ENCODE measurements around the gene AKR1D1. TPM values are rescaled to one million over a fixed set of nuclear protein-coding genes. Genes with fewer than 3 reads are reported as not detected.

The AKR1D1 gene
- total RNA-seq, 1 experiment from 2014 or later = not detected

DNA sequence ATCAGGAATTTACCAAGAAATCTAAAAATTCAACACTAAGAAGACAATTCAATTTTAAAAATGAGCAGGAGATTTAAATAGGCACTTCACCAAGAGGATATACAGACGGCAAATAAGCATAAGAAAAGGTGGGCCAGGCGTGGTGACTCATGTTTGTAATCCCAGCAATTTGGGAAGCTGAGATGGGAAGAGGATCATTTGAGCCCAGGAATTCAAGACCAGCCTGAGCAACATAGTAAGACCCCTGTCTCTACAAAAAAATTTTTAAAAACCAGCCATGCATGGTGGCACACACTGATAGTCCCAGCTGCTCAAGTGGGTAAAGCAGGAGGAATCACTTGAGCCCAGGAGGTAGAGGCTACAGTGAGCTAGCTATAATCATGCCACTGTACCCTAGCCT is 3.5 kb upstream of the AKR1D1 start:
- POLR2A ChIA-PET (ENCODE audit: unreplicated experiment) = no interaction called here
- CTCF ChIA-PET = no interaction called here

DNA sequence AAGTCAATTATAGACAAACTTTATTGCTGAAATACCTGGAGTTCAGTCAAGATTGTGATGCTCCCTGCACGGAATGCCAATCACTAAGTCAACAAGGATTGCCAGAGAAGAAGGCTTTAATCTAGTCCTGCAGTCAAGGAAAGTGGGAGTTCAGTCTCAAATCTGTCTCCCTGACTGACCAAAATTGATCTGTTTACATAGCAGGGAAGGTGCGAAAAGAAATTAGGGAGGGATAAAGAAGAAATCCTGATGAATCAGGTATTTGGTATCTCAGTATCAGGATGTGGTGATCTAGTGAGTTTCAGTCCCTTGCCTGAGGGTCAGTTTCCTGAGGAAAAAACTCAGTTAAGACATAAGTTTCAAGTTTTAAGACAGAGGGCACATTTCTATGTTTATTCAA is 2.1 kb upstream of the AKR1D1 start:
- intact Hi-C loops (cut with micrococcal nuclease; ENCODE audit: unreplicated experiment) = loop anchor here (10.0 kb wide), 1 partner anchor 169 kb away; no protein-coding TSS in a partner anchor
- H3K27me3 ChIP-seq (ENCODE audit: insufficient read depth, low read depth) = no peaks in the 10 kb centered on the region
- no peaks in the 10 kb centered on the region for H3K9me2 ChIP-seq (ENCODE audit: insufficient read depth)
- H2AFZ ChIP-seq = no peak overlapping the region
- H4K20me1 ChIP-seq (ENCODE audit: insufficient read depth) = no peaks in the 10 kb centered on the region
- peak overlapping the region; percentile 99 for H3K27ac ChIP-seq
- BruUV-seq (replicated peaks) = no TSS peak
- H3K9me3 ChIP-seq (ENCODE audit: insufficient read depth, low read depth) = peaks cover 18% of the 10 kb centered on the region; the same call in 1 of the 2 replicates
- peaks cover 66% of the 10 kb centered on the region for H3K4me1 ChIP-seq (replicated peaks; ENCODE audit: insufficient read depth)
- ChIA-PET POLR2A (ENCODE audit: unreplicated experiment) (no interaction called here), CTCF (no interaction called here)
- DNase-seq = peak in 1 of 2 experiments; percentile 98
- no peaks in the 10 kb centered on the region for H3K79me2 ChIP-seq (ENCODE audit: low read depth)
- no peak for TF ChIP-seq EZH2 (IDR thresholded peaks at IDR 0.05; ENCODE audit: low read depth)
- TF ChIP-seq, protein P1, sequence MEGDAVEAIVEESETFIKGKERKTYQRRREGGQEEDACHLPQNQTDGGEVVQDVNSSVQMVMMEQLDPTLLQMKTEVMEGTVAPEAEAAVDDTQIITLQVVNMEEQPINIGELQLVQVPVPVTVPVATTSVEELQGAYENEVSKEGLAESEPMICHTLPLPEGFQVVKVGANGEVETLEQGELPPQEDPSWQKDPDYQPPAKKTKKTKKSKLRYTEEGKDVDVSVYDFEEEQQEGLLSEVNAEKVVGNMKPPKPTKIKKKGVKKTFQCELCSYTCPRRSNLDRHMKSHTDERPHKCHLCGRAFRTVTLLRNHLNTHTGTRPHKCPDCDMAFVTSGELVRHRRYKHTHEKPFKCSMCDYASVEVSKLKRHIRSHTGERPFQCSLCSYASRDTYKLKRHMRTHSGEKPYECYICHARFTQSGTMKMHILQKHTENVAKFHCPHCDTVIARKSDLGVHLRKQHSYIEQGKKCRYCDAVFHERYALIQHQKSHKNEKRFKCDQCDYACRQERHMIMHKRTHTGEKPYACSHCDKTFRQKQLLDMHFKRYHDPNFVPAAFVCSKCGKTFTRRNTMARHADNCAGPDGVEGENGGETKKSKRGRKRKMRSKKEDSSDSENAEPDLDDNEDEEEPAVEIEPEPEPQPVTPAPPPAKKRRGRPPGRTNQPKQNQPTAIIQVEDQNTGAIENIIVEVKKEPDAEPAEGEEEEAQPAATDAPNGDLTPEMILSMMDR (conservative IDR thresholded peaks at IDR 0.05) = no peak
- peak overlapping the region; percentile 63 for H3K4me2 ChIP-seq
- H3K36me3 ChIP-seq (ENCODE audit: low read depth) = no peaks in the 10 kb centered on the region
- no peak overlapping the region for H3K4me3 ChIP-seq
- H3F3A ChIP-seq (ENCODE audit: insufficient read depth, low read depth) = peaks cover 44% of the 10 kb centered on the region

More for the DNA sequence above, 3.5 kb upstream of the AKR1D1 start:
- H3K4me1 ChIP-seq (replicated peaks; ENCODE audit: insufficient read depth) = peaks cover 54% of the 10 kb centered on the region
- H3K36me3 ChIP-seq (ENCODE audit: low read depth) = no peaks in the 10 kb centered on the region
- H4K20me1 ChIP-seq (ENCODE audit: insufficient read depth) = no peaks in the 10 kb centered on the region
- no peaks in the 10 kb centered on the region for H3K27me3 ChIP-seq (ENCODE audit: insufficient read depth, low read depth)
- no peaks in the 10 kb centered on the region for H3K79me2 ChIP-seq (ENCODE audit: low read depth)
- no peak for DNase-seq
- no peak overlapping the region for H3K4me3 ChIP-seq
- peak overlapping the region; percentile 99 for H3K27ac ChIP-seq
- no peaks in the 10 kb centered on the region for H3K9me2 ChIP-seq (ENCODE audit: insufficient read depth)
- H3K4me2 ChIP-seq = no peak overlapping the region
- H3F3A ChIP-seq (ENCODE audit: insufficient read depth, low read depth) = peaks cover 36% of the 10 kb centered on the region
- no peak overlapping the region for H2AFZ ChIP-seq
- BruUV-seq (replicated peaks) = no TSS peak
- intact Hi-C loops (cut with micrococcal nuclease; ENCODE audit: unreplicated experiment) = loop anchor here (10.0 kb wide), 1 partner anchor 168 kb away; no protein-coding TSS in a partner anchor
- H3K9me3 ChIP-seq (ENCODE audit: insufficient read depth, low read depth) = peaks cover 22% of the 10 kb centered on the region
- TF ChIP-seq EZH2 (IDR thresholded peaks at IDR 0.05; ENCODE audit: low read depth) = no peak
- TF ChIP-seq, protein P1 (conservative IDR thresholded peaks at IDR 0.05) = no peak

DNA sequence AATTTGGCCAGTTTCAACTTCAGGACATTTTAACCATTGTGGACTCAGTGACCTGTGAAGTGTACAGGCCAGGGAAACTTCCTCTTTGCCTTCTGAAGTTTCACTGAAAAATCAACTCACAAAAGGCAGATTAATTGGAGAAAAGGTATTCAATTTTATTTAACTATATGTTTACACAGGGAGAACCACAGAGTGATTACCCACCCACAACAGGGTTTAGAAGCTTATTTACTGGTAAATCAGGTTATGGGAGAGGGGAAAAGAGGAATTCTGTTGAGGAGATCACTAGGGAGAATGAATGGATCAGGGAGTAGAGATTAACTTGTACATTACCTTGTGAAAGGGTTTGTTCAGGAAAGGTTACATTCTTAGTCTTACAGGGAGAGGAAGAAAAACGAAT is 1.7 kb upstream of the AKR1D1 start:
- intact Hi-C loops (cut with micrococcal nuclease; ENCODE audit: unreplicated experiment) = loop anchor here (10.0 kb wide), 1 partner anchor 170 kb away; no protein-coding TSS in a partner anchor
- CTCF ChIA-PET = no interaction called here
- H3K27me3 ChIP-seq (ENCODE audit: insufficient read depth, low read depth) = no peaks in the 10 kb centered on the region
- peak overlapping the region; percentile 63 for H3K4me2 ChIP-seq
- DNase-seq = peak in 1 of 2 experiments; percentile 96
- H3K79me2 ChIP-seq (ENCODE audit: low read depth) = no peaks in the 10 kb centered on the region
- no peaks in the 10 kb centered on the region for H4K20me1 ChIP-seq (ENCODE audit: insufficient read depth)
- H3K4me1 ChIP-seq (replicated peaks; ENCODE audit: insufficient read depth) = peaks cover 66% of the 10 kb centered on the region
- H2AFZ ChIP-seq = no peak overlapping the region
- peak overlapping the region; percentile 2; the same call in 1 of the 2 replicates for H3K4me3 ChIP-seq
- H3K27ac ChIP-seq = peak overlapping the region; percentile 99
- H3K36me3 ChIP-seq (ENCODE audit: low read depth) = no peaks in the 10 kb centered on the region
- H3K9me3 ChIP-seq (ENCODE audit: insufficient read depth, low read depth) = peaks cover 18% of the 10 kb centered on the region; the same call in 1 of the 2 replicates
- POLR2A ChIA-PET (ENCODE audit: unreplicated experiment) = no interaction called here
- no TSS peak for BruUV-seq (replicated peaks)
- peaks cover 44% of the 10 kb centered on the region for H3F3A ChIP-seq (ENCODE audit: insufficient read depth, low read depth)
- H3K9me2 ChIP-seq (ENCODE audit: insufficient read depth) = no peaks in the 10 kb centered on the region
- TF ChIP-seq EZH2 (IDR thresholded peaks at IDR 0.05; ENCODE audit: low read depth) = no peak
- TF ChIP-seq, protein P1 (conservative IDR thresholded peaks at IDR 0.05) = no peak

Measured in PC-9 (cell line).